ENCODE results near the gene GSX2.

DNA sequence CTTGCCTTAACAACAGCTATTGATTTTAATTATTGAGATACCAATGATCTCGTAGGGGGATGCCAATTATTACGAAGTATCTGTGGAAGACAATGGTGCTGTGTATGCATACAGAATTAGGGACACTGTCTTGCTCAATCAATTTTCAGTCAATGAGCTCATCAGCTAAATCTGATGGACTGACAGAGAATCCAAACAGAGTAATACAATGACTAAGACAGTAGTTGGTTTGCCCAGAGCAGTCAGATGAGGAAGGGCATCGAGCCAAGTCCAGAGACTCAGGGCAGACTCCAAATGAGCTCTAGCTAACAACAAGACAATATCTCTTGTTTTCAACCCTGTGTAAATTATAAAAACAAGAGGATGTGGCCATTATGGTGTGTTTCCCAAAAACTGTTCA, 14.7 kb upstream of the GSX2 start:
- no peak for TF ChIP-seq RAD21 (conservative IDR thresholded peaks at IDR 0.05 in 1 of 2, IDR thresholded peaks at IDR 0.05 in 1 of 2)
- no peak for TF ChIP-seq POLR2A (IDR thresholded peaks at IDR 0.05; ENCODE audit: low read length)
- TF ChIP-seq, protein P1, sequence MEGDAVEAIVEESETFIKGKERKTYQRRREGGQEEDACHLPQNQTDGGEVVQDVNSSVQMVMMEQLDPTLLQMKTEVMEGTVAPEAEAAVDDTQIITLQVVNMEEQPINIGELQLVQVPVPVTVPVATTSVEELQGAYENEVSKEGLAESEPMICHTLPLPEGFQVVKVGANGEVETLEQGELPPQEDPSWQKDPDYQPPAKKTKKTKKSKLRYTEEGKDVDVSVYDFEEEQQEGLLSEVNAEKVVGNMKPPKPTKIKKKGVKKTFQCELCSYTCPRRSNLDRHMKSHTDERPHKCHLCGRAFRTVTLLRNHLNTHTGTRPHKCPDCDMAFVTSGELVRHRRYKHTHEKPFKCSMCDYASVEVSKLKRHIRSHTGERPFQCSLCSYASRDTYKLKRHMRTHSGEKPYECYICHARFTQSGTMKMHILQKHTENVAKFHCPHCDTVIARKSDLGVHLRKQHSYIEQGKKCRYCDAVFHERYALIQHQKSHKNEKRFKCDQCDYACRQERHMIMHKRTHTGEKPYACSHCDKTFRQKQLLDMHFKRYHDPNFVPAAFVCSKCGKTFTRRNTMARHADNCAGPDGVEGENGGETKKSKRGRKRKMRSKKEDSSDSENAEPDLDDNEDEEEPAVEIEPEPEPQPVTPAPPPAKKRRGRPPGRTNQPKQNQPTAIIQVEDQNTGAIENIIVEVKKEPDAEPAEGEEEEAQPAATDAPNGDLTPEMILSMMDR (IDR thresholded peaks at IDR 0.05): no peak
- TF ChIP-seq, protein P2, sequence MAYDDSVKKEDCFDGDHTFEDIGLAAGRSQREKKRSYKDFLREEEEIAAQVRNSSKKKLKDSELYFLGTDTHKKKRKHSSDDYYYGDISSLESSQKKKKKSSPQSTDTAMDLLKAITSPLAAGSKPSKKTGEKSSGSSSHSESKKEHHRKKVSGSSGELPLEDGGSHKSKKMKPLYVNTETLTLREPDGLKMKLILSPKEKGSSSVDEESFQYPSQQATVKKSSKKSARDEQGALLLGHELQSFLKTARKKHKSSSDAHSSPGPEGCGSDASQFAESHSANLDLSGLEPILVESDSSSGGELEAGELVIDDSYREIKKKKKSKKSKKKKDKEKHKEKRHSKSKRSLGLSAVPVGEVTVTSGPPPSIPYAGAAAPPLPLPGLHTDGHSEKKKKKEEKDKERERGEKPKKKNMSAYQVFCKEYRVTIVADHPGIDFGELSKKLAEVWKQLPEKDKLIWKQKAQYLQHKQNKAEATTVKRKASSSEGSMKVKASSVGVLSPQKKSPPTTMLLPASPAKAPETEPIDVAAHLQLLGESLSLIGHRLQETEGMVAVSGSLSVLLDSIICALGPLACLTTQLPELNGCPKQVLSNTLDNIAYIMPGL (CRISPR knock-in tag; IDR thresholded peaks at IDR 0.05; ENCODE audit: borderline replicate concordance): no peak
- no peak for TF ChIP-seq SREBF2 (IDR thresholded peaks at IDR 0.05)
- no peak for TF ChIP-seq KDM5A (IDR thresholded peaks at IDR 0.05)
- no peak for TF ChIP-seq ESRRA (IDR thresholded peaks at IDR 0.05; ENCODE audit: borderline replicate concordance, low read length)
- TF ChIP-seq RCOR1 (IDR thresholded peaks at IDR 0.05; ENCODE audit: low read depth, low read length): no peak
- TF ChIP-seq, protein P3, sequence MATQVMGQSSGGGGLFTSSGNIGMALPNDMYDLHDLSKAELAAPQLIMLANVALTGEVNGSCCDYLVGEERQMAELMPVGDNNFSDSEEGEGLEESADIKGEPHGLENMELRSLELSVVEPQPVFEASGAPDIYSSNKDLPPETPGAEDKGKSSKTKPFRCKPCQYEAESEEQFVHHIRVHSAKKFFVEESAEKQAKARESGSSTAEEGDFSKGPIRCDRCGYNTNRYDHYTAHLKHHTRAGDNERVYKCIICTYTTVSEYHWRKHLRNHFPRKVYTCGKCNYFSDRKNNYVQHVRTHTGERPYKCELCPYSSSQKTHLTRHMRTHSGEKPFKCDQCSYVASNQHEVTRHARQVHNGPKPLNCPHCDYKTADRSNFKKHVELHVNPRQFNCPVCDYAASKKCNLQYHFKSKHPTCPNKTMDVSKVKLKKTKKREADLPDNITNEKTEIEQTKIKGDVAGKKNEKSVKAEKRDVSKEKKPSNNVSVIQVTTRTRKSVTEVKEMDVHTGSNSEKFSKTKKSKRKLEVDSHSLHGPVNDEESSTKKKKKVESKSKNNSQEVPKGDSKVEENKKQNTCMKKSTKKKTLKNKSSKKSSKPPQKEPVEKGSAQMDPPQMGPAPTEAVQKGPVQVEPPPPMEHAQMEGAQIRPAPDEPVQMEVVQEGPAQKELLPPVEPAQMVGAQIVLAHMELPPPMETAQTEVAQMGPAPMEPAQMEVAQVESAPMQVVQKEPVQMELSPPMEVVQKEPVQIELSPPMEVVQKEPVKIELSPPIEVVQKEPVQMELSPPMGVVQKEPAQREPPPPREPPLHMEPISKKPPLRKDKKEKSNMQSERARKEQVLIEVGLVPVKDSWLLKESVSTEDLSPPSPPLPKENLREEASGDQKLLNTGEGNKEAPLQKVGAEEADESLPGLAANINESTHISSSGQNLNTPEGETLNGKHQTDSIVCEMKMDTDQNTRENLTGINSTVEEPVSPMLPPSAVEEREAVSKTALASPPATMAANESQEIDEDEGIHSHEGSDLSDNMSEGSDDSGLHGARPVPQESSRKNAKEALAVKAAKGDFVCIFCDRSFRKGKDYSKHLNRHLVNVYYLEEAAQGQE (IDR thresholded peaks at IDR 0.05): no peak
- TF ChIP-seq MYC (IDR thresholded peaks at IDR 0.05; ENCODE audit: borderline replicate concordance, low read length): no peak
- TF ChIP-seq SMC3 (IDR thresholded peaks at IDR 0.05): no peak

Measured in A549 (cell line).